ENCODE results near the gene MORN1.

Gene MORN1

DNA sequence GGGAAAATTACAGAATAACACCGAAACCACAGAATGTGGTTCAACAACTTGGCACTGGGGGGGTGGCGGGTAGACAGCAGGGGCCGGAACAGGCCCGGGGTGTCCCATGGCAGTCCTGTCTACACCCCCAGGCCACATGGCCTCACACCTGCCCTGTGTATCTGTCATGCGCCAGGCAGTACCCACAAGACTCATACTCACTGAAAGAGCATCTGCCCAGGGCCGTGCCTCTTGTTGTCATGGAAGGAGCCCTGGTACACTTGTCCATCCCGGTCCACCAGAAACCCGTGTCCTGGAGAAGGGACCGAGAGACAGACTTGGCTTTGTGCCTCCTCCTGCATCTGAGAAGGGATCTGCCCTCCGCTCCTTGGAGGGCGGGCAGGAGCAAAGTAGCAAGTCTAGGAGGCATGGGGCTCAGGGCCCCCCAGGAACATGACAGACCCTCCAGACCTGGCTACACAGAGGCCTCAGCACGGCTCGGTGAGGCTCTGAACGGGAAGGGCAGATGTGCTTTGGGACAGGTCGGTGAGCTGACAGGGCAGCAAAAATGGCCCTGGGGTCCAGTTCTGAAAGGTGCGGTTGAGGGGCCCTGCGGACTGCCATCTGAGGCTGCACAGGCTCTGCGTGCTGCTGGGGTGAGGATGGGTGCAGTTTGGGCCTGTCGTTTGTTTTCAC, 5.6 kb downstream of the MORN1 start:
- DNase-seq (ENCODE audit: low spot score), result no peak

DNA sequence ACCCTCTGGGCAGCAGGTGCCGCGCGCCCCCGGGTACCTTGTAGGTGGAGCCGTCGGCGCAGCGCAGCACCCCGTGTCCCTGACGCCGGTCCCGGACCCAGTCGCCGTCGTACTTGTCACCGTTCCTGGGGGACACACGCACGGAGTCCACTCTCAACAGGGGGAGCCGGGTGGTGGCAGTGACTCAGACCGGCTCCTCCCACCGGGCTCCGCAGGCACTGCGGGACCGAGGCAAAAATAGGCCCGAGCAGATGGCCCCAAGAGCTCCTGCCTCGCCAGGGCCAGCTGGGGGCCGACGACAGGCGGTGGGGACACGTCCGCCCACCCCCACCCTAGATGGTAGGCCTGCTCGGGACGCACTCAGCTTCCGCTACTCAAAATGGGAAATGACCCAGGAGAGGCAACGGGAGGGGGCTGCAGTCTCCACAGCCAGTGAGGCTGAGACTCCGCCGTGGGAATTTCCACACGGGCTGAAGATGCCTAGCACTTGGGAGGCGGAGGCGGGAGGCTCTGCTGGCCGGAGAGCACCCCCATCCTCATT, 6.3 kb downstream of the MORN1 start:
- no peak for DNase-seq (ENCODE audit: low spot score)

DNA sequence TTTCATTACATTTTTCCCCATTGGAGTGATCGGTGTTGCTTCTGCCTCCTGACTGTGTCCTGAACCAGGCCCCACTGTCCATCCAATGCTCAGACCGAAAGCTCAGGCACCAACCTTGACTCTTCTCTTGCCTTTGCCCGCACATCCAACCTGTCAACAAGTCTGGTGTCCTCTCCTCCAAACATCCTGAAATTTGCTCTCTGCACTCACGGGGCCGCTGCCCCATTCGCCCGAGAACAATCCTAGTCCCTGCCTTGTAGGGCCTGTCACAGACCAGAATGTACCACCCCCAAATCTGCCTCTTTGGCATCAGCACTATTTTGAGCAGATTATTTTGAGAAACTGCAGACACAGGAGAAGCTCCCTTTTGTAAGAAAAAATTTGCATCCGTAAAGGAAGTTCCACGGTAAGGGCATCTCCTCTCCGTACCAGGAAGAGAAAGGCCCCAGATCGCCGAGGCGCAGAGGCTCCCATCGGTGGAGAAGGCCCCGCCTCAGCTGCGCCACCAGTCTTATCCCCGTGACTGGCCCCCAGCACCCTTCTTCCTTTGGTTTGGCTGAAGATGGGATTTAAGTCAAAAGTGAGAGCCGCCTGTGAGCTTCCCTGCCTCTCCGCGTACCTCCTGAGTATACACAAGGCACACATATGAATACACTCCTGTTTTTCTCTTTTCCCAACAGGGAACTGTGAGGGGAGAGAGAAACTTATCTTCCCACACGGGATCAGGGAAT, 7.1 kb downstream of the MORN1 start:
- no peak for DNase-seq (ENCODE audit: low spot score)

DNA sequence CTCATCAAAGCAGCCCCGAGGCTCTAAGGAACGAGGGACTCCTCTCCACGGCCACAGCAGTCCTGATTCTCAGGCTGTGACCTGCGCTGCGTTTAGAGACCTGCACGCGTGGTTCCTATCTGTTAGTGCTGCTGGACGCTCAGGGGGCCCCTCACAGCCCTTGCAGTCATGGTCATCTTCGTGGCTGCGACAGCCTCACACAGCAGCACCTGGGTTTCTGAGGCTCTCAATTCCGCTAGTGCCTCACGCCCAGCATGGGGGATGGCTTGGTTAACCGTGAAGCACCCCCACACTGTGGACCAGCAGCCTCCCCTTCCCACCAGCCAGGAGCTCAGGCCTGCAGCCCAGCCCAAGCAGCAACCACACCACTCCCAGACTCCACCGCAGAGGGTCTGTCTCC, 7.8 kb downstream of the MORN1 start:
- no peak for DNase-seq (ENCODE audit: low spot score)

DNA sequence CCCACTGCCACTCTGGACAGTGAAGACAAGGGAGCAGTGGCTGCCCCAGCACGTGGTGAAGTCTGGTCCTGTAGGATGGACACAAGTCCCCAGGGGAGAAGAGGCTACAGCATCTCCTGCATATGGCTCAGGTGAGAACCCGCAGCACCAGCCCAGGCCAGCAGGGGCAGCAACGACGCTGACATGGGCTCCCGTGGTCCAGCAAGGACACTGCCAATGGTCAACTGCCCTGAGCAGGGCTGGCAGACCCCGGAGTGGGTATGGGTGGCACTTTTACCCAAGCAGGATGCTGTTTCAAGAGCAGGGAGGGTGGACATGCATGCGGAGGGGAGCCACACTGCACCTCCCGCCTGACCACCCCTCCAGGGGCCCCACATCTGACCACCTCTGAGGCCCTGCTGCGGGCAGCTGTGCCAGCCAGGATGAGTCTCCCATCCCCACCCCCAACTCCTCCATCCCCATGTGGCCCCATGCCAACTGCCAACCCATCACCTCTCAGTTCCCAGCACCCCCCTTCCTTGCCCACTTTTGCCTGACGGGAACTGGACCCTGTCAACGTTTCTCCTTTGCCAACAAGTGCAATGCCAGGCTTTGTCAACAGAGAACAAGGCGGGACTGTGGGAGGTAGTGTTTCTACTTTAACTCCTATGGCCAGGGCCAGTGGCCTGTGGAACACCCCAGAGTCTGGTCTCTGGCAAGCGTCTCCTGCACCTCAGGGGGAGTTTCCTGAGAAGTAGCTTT, 8.6 kb downstream of the MORN1 start:
- DNase-seq (ENCODE audit: low spot score), result peak; percentile 23

DNA sequence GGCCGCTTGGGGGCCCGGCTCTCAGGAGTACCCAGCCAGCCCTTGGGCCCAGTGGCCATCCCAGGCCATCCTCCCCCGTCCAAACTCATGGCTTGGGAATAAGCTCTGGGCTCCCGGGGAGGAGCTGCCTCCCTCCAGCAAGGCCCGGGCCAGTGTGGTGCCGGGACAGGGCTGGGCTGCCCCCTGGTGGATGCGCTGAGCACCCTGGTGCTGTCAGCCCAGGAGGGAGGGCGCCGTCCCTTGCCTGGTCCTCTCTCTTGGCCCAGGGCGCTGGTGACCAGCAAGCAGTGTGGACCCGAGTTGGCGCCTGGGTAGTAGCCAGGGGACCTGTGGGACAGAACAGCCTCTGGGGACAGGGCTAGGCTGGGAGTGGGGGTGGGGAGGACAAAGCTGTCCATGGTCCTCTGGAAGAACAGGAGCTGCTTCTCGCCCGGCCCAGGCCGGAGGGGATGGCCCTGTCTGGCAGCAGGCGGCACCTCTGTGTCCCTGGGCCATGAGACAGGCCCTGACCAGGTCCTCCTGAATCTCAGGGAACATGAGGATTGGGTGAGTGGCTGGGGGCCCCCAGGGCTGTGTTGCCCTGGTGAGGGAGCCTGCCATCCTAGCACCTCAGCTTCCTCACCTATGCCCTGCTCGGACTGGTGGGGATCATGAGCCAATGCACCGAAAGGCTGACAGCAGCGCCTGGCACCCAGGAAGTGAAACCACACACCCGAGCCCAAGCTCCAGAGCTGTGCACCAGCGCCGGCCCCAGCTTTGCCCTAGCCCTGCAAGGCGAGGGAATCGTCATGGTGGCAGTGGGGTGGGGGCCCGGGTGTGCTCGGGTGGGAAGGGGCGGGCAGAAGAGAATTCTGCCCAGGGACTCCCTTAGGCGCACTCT, 9.4 kb downstream of the MORN1 start:
- DNase-seq (ENCODE audit: low spot score), result peak; percentile 70

DNA sequence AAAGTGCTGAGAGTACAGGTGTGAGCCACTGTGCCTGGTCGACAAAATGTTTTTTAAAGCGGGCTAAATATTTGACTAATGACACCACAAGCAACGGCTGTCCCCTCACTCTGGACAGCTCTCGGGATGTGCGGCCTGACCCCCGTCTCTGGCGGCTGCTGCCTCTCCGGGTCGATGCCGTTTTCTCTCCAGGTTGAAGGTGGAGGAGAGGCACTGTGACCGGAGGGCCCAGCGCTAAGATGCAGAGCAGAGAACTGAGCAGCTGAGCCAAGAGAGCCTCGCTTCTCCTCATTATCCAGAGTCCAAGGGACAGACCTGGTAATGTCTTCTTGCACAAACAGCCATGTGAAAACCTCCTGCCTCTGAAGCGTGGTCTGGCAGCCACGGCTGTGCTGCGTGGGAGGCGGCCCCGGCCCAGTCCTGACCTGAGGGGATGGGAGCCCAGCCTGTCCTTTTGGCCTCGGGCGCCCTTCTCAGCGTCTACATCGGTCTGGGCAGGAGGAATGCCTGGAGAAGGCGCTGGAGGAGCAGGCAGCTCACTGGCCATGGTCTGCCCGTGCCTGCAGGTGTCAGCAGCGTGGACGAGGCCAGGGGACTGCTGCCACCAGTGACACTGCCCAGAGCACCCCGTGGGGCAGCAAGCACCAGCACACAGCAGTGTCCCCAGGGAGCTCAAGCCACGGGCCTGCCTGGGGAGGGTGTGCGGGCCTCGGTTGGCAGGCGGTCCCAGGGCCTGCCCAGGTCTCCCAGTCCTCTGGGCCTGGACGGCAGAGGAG, 10.3 kb downstream of the MORN1 start:
- DNase-seq (ENCODE audit: low spot score), result no peak

DNA sequence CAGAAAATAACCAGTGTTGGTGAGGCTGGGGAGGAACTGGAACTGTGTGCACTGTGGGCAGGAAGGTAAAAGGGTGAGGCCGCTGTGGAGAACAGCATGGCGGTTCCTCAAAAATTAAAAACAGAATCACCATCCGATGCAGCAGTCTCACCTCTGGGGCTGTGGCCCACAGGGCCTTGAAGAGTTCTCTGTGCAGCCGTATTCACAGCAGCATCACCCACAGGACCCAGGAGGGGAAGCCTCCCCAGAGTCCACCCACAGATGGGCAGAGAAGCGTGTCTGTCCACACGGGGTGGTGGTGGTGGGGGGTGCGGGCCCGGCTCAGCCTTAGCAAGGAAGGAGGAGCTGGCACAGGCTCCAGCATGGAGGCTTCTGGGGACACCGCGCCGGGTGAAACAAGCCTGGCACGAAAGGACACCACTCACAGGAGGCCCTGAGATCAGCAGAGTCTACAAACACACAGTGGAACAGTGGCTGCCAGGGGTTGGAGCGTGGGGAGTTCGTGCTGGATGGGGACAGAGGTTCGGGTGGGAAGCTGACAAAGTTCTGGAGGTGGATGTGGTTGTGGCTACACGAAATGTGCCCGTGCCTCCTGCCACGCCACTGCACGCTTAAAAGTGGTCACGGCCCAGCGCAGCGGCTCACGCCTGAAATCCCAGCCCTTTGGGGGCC, 11.5 kb downstream of the MORN1 start:
- no peak for DNase-seq (ENCODE audit: low spot score)

DNA sequence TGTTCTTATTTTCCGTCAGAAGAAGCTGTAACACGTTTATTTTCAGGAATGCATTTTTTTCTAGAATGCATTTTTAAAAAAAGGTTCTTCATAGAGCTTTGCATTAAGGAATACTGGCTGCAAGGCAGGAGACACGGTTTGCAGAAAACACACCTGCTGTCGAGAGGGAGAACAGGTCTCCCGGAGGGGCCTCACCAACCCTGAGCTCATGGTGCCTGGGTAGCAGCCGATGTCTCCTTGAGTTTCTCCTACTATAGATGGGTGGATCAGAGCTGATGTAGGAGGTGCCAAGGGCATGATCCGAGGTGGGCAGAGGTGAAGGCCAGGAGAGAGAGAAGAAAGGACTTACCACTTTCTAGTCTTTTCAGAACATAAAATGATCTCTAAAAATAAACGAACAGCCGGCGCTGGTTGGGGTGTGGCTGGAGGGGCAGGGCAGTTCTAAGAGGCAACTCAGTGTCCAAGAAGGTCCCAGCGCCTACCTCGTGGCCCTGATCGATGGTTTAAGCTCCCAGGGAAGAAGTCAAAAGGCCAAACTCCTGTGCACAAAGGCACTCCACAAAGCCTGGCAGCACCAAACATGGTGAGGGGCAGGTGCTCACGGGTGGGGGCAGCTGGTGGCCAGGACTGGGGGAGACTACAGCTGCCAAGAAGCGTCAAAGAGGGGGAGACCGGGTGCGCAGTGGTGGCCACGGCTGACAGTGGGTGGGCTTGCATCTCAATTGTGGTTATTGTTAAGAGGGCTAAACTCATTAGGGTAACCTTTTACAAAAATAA, 12.2 kb downstream of the MORN1 start:
- no peak for DNase-seq (ENCODE audit: low spot score)

DNA sequence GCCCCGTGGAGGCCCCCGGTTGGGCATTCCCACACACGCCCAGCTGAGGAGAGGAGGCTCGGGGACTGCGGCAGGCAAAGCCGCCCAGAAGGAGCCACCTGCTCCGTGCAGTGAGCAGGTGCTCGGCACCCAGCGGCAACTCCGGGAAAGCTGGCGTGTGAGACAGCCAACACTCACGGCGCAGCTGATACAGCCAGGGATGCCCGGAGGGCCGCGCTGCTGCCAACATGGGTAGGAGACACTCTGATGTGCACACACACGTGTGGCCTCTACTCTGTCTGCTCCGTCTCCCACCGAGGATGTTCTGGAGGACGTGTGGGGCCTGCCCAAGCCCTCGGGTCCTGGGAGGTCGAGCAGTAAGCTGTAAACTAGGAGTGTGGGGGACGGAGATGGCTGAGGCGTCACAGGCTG, 12.9 kb downstream of the MORN1 start:
- DNase-seq (ENCODE audit: low spot score), result no peak

DNA sequence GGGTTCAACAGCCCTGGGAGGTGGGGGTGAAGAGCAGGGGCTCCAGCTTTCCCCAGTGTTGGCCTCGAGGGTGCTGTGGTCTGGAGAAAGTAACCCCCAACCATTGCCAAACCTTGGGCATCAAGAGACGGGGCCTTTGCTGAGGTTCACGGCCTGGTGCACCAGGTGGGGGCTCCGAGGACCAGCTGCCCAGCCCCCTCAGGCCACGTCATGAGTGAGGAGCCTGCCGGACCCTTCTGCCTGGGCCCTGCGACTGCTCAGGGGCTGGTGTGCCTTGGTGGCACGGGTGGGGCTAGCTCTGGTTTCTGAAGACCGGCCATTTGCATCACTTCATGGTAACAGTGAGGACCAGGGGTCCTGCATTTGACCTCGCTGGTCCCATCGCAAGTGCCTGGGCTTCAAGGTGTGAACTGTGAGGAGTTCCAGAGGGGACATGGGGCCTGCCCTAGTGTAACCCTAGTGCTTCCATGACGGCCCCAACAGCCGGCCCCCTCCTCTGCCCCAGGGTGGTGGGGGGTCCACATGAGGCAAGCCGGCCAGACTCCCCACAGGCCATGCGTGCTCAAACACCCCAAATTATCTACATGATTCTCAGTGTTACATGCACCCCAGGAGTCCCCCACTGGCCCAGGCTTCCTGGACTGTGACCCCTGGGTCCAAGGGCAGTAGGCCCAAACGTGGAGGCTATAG, 13.5 kb downstream of the MORN1 start:
- no peak for DNase-seq (ENCODE audit: low spot score)

DNA sequence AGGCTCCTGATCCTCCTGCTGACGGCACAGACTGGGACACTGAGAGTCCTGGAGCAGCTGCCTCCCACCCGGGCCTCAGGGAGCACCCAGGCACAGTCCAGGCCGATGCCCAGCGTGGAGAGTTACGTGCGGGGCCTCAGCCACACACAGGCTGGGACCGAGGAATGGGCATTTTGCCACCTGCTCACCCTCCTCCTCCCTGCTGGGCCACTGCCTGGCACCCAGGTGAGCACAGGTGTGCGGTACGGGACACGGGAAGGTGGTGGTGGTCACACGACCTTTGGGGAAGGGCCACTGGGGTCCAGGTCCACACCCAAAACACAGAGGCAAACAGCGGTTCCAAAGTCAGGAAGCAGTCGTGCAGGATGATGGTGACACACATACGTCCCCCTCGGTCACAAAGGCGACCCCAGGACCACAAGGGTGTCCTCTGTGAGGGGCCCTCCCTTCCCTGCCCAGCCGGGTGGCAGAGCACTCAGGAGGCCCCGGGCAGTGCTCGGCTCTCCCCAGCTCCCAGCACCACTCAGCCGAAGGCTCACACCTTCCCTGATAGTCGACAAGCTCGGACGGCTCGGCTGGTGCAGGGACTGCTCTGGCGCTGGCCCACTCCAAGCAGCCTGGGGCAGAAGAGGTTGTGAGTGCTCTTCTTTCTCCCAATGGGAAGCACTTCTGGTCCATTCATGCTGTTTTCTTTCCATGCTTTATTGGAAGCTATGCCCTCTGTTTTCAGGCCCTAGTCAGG, 14.3 kb downstream of the MORN1 start:
- no peak for DNase-seq (ENCODE audit: low spot score)

DNA sequence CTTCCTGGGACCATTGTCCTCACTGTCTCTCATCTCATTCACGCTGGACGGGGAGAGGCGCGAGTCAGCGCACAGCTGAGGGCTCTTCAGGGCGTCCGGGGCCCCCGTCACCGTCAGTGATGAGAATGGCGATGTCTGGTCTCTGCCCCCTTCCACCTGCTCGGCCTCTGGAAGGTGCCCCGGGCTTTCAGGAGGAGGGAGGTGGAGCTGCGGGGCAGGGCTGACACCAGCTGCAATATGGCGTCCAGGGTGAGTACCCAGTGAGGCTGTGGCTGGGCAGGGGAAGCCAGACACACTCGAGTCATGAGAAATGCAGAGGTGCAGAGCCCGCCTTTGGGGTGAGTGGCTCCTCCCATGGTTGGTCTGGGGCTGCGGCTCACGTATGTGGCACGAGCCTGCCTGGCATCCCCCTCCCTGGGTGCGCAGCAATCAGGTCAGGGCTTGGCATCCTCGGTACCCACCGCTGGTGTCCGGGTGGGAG, 15.1 kb downstream of the MORN1 start:
- DNase-seq (ENCODE audit: low spot score), result no peak

DNA sequence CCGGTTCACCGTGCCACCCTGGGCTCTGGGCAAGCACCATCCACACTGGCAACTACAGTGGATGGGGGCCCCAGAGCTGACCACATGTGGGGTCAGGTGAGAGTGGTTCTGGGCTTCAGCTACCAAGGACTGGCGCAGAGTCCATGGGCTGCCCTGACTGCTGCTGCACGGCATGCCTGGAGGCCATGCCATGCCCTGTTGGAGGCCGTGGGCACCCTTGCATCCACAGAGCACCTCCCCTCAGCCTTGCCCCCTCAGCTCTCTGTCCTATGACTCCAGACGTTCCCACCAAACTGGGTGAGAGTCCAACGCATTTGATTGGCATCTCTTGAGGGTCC, 15.5 kb downstream of the MORN1 start:
- no peak for DNase-seq (ENCODE audit: low spot score)

DNA sequence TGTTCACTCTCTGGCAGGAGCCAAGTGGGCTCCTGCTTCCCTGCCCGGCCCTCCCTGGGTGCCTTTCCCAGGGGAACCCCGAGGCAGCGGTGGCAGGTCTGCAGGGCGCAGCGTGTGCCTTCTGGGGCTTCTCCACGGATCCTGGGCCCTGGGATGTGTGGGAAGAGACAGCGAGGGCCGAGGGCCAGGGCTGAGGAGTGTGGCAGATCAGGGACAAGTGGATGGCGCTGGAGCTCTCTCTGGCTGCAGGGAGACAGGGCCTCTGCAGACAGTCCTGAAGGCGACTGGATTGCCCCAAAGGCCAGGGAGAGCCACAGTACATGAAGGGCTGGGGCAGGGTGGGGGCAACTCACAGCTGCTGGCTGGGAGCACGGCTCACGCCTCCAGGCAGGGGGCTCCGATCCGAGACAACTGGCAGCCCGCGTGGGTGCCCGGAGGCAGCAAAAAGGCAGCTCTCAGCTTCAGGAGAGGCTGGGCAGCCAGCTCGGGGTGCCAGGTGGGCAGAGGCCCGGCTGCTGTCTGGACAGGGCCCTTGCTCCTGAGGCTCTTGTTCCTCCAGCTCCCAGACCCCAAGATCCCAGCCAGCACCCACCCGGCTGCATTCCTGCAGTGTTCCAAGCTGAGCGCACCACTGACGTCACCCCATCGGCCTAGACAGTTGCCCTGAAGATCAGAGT, 16.0 kb downstream of the MORN1 start:
- no peak for DNase-seq (ENCODE audit: low spot score)

DNA sequence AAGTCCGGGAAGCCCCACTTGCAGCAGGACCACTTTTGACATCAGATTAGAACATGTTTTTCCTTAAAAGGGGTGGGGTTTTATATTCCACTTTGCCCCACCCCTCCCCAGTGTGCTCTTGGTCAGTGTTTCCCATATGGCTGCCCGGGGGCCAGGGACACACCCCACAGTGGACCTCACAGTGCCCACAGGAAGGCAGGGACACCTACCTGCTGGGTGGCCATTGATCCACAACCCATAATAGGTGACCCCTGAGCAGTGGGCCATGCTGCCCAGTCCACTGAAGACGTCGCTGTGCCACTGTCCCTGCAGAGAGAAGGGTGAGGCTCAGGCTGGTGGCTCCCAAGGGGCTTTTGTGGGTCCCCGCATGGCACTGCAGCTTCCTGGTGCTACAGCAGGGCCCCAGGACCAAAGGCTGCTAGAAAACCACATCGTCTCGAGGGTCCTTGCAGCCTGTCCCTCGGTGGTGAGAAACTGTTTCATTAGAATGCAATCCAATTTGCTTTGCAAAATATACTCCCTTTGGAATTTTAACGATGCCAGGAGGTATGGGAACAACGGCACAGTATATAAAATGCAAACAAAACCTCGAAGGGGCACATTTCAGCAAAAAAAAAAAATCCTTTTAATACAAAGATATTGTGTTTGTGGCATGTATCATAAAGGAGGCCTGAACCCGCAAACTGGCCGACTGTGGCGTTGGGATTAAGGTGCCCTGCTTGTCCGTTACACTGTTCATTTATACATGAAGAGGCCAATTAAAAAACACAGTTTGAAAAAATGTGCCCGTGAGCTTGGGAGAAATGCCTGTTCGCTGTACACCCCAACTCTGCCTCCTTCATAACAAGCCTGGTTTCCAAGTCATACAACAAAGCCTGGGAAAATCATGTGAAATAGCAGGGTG, 16.9 kb downstream of the MORN1 start:
- DNase-seq (ENCODE audit: low spot score), result no peak

Measured in hematopoietic multipotent progenitor cell treated with erythropoietin and hydrocortisone succinate and interleukin-3 and kit ligand, for 15 days (in vitro differentiated cells).